NB4 (cell line): ENCODE data around the gene TMEM259.

Experiments used
- CTCF ChIP-seq: IDR thresholded peaks from one replicate; pipeline ENCODE4 v1.5.1; 2012; ENCODE audit warnings: low read depth, low read length
- MAX ChIP-seq: IDR thresholded peaks from 2 replicates; pipeline ENCODE4 v1.6.1; 2011; ENCODE audit warnings: low read depth, low read length
- POLR2A ChIP-seq: IDR thresholded peaks from 2 replicates; pipeline ENCODE4 v1.6.1; 2011; ENCODE audit warnings: mild to moderate bottlenecking; ENCODE audit not compliant: insufficient read length; ENCODE audit errors: extremely low read depth

GRCh38 chr19:1066251-1066747 is 45.4 kb upstream of the TMEM259 start:
- TF ChIP-seq CTCF (no peak), POLR2A (no peak), MAX (no peak)
